G401 (cell line): ENCODE measurements around the gene RPL22. TPM values are rescaled to one million over a fixed set of nuclear protein-coding genes. Genes with fewer than 3 reads are reported as not detected.
A peak's percentile ranks its signal among the peaks of the same experiment; 100 is the strongest.
"Not testable (repeated sequence)": the region's sequence is repeated elsewhere in the genome, so short reads cannot be mapped to it uniquely, and the experiment has no call there.

ENCODE experiments used
- DNase-seq: peaks from one replicate; pipeline ENCODE4 v3.0.0-alpha.2; 2015; ENCODE audit warnings: low spot score
- in situ Hi-C: cut with HindIII; loops from 2 replicates; pipeline ENCODE4 v1.10.0; 2016; ENCODE audit warnings: low sequenced_read_pairs, mixed read lengths
- total RNA-seq: library from RNA; depleted of rRNA; stranded (reverse); fragments of >200 nt; shearing (Covaris generic); gene quantifications from 2 replicates; pipeline ENCODE4 v1.2.3, GENCODE V29; 2014

RPL22 gene
- total RNA-seq, 1 experiment from 2014 or later: 296 TPM

- in situ Hi-C loops: no loop called here
- no peak for DNase-seq
Observed at GRCh38 chr1:6235296-6235677, 35.9 kb upstream of the RPL22 start.

GRCh38 chr1:6234502-6235295, 35.3 kb upstream of the RPL22 start:
- in situ Hi-C loops: no loop called here
- DNase-seq: no peak

GRCh38 chr1:6233376-6233775, 34.0 kb upstream of the RPL22 start:
- in situ Hi-C loops: no loop called here
- DNase-seq: no peak

- in situ Hi-C loops: no loop called here
- DNase-seq: no peak
Observed at GRCh38 chr1:6225651-6226050, 26.3 kb upstream of the RPL22 start.

GRCh38 chr1:6224718-6225117, 25.3 kb upstream of the RPL22 start:
- DNase-seq: no peak
- in situ Hi-C loops: no loop called here

- in situ Hi-C loops: no loop called here
- no peak for DNase-seq
Observed at GRCh38 chr1:6223617-6224016, 24.2 kb upstream of the RPL22 start.

- in situ Hi-C loops: no loop called here
- DNase-seq: no peak
Observed at GRCh38 chr1:6222636-6223035, 23.2 kb upstream of the RPL22 start.

GRCh38 chr1:6221210-6221784, 21.9 kb upstream of the RPL22 start:
- DNase-seq: no peak
- in situ Hi-C loops: no loop called here

- in situ Hi-C loops: no loop called here
- no peak for DNase-seq
Observed at GRCh38 chr1:6220236-6220635, 20.8 kb upstream of the RPL22 start.

GRCh38 chr1:6219641-6220040, 20.2 kb upstream of the RPL22 start:
- in situ Hi-C loops: not testable (repeated sequence)

GRCh38 chr1:6218375-6219164, 19.2 kb upstream of the RPL22 start:
- in situ Hi-C loops: no loop called here
- DNase-seq: no peak

More at GRCh38 chr1:6219641-6220040, 20.2 kb upstream of the RPL22 start:
- not testable (repeated sequence) for DNase-seq

- in situ Hi-C loops: no loop called here
- no peak for DNase-seq
Observed at GRCh38 chr1:6212193-6212959, 13.0 kb upstream of the RPL22 start.

- in situ Hi-C loops: no loop called here
- no peak for DNase-seq
Observed at GRCh38 chr1:6211731-6212130, 12.3 kb upstream of the RPL22 start.

GRCh38 chr1:6210591-6211355, 11.4 kb upstream of the RPL22 start:
- in situ Hi-C loops: no loop called here
- DNase-seq: no peak

GRCh38 chr1:6209661-6210580, 10.5 kb upstream of the RPL22 start:
- no peak for DNase-seq
- in situ Hi-C loops: no loop called here

GRCh38 chr1:6208723-6209660, 9.6 kb upstream of the RPL22 start:
- DNase-seq: peak; percentile 57
- in situ Hi-C loops: no loop called here

GRCh38 chr1:6207921-6208320, 8.5 kb upstream of the RPL22 start:
- peak; percentile 49 for DNase-seq
- in situ Hi-C loops: no loop called here
